ENCODE data around the gene MAPKAP1.

- TF ChIP-seq, protein P1, sequence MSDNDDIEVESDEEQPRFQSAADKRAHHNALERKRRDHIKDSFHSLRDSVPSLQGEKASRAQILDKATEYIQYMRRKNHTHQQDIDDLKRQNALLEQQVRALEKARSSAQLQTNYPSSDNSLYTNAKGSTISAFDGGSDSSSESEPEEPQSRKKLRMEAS (IDR thresholded peaks at IDR 0.05), result no peak
- TF ChIP-seq EGR1 (IDR thresholded peaks at IDR 0.05) (no peak), TCF12 (IDR thresholded peaks at IDR 0.05; ENCODE audit: low read depth) (no peak), REST (IDR thresholded peaks at IDR 0.05; ENCODE audit: low read depth) (no peak), TEAD4 (IDR thresholded peaks at IDR 0.05) (no peak), TAF1 (IDR thresholded peaks at IDR 0.05; ENCODE audit: low read depth) (no peak)
These were observed 35.6 kb upstream of the MAPKAP1 start for GRCh38 chr9:125742657-125743056.
